Activated gamma-delta T cell treated with anti-CD3 and anti-CD28 coated beads, Interleukin-2, amount 50 U/mL, for 16 hours (primary cell): ENCODE data around the gene TTYH1.
"Not testable (repeated sequence)": the region's sequence is repeated elsewhere in the genome, so short reads cannot be mapped to it uniquely, and the experiment has no call there.

ENCODE experiments used
- DNase-seq: peaks from one replicate; pipeline ENCODE4 v3.0.0-alpha.2; 2020; ENCODE audit warnings: low read depth

TTYH1 gene

GRCh38 chr19:54461210-54461609, 45.9 kb downstream of the TTYH1 start:
- no peak for DNase-seq

- no peak for DNase-seq
Measured at GRCh38 chr19:54461613-54462012, 46.3 kb downstream of the TTYH1 start.

- DNase-seq, result no peak
Measured at GRCh38 chr19:54462047-54462654, 46.9 kb downstream of the TTYH1 start.

GRCh38 chr19:54462655-54463530, 47.6 kb downstream of the TTYH1 start:
- peak; percentile 36 for DNase-seq

- peak; percentile 84 for DNase-seq
Measured at GRCh38 chr19:54463531-54464043, 48.3 kb downstream of the TTYH1 start, which contains the start of gene LENG9. LENG9 (minus strand) TSS chr19:54463778; CDS start chr19:54463526, 252 bp downstream.

DNA sequence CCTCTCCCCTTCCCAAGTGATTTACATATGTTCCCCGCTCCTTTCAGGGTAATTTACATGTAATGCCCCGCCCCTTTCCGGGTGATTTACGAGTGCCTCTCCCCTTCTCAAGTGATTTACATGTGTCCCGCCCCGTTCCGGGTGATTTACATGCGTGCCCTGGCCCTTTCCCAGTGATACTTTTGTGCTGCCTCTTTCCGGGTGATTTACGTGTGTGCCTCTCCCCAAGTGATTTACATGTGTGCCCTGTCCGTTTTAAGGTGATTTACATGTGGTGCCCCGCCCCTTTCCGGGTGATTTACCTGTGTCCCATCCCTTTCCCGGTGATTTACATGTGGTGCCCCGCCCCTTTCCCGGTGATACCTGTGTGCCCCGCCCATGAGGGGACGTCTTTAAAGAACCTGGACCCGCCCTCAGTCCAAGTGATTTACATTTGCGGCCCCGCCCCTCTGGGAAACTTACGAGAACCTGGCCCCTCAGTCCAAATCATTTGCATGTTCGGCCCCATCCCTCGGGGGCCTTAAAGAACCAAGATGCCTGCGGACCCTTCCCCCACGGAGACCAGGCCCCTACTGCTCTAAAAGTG, 48.9 kb downstream of the TTYH1 start:
- peak; percentile 62 for DNase-seq

- peak; percentile 41 for DNase-seq
Measured at GRCh38 chr19:54464630-54465425, 49.6 kb downstream of the TTYH1 start.

DNA sequence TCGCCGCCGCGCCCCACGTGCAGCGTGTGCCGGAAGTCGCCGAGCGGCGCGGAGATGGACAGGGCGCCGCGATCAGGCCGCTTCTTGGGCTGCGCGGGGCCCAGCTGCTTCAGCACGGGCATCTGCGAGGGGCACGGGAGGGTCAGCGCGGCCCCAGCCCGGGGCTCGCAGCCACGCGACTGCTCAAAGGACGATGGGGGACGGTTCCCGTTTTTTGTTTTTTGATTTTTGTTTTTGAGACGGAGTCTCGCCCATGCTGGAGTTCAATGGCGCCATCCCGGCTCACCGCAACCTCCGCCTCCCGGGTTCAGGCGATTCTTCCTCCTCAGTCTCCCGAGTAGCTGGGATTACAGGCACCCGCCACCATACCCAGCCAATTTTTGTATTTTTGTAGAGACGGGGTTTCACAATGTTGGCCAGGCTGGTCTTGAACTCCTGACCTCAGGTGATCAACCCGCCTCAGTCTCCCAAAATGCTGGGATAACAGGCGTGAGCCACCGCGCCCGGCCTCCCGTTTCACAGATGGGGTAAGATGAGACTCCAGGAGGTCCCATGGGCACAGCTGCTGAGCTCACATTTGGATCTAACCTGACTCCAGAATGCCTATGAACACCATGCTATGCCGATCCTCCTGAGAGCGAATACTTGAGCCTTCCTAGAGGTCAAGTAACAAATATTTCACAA, 50.3 kb downstream of the TTYH1 start:
- DNase-seq, result no peak

DNA sequence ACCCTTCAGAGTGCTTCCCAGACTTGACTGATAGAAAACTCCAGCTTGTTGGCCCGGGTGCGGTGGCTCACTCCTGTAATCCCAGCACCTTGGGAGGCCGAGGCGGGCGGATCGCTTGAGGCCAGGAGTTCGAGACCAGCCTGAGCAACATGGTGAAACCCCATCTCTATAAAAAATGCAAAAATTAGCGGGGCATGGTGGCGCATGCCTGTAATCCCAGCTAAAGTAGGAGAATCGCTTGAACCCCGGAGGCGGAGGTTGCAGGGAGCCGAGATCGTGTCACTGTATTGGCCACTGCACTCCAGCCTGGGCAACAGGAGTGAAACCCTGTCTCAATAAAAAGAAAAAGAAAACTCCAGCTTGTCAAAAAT, 50.8 kb downstream of the TTYH1 start:
- not testable (repeated sequence) for DNase-seq

- no peak for DNase-seq
Measured at GRCh38 chr19:54469496-54469934, 54.3 kb downstream of the TTYH1 start.

DNA sequence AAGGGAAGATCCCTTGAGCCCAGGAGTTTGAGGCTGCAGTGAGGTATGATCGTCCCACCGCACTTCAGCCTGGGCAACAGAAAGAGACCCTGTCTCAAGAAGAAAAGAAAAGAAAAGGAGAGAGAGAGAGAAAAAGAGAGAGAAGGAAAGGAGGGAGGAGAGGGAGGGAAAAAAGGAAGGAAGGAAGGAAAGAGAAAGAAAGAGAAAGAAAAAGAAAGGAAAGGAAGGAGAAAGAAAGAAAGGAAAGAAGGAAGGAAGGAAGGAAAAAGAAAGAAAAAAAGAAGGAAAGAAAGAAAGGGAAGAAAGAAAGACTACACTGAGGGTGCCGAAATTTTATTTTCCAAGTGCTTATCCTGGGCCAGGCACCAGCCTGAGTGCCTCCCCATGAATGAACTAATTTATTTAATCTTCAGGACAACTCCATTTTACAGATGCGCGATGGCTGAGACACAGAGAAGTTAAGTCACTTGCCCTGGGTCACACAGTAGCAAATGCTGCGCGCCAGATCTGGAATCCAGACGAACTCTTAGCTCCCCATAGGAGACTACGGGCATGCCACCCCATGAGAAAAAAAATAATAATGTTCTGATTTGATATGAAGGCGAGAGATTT, 55.1 kb downstream of the TTYH1 start:
- no peak for DNase-seq

DNA sequence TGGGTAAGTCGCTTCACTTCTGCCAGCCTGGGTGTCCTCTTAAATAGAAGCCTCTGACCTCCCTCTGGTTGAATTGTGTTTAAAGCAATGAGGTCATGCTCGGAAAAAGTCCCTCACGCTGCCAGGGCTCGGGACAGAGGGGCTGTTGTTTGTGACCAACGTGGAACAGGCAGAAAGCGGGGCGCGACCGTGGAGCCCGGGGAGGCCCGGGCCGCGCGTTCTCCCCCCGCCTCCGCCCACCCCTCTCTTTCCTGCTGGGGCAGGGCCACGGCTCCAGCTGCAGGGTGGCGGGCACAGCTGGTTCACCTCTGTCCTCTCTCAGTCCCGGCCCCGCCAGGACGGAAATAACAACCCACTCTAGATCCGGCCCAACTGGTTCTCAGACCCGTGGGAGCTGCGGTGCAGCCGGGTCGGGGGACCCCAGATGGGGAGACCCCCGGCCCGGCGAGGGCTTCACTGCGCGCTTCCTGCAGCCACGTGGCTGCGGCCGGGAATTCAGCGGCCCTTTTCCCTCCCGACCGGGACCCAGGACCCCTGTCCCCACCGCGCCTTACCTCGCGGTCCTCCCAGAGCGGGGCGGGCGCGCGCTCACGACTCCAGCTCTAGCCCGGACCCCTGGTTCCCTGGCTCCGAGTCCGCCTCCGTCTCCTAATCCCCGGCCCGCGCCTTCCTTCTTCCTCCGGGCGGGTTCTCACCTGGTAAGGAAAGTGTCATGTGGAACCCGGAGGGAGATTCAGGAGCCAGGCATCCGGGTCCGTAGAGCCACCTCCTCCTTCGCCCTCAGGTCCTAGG, 55.9 kb downstream of the TTYH1 start:
- no peak for DNase-seq

DNA sequence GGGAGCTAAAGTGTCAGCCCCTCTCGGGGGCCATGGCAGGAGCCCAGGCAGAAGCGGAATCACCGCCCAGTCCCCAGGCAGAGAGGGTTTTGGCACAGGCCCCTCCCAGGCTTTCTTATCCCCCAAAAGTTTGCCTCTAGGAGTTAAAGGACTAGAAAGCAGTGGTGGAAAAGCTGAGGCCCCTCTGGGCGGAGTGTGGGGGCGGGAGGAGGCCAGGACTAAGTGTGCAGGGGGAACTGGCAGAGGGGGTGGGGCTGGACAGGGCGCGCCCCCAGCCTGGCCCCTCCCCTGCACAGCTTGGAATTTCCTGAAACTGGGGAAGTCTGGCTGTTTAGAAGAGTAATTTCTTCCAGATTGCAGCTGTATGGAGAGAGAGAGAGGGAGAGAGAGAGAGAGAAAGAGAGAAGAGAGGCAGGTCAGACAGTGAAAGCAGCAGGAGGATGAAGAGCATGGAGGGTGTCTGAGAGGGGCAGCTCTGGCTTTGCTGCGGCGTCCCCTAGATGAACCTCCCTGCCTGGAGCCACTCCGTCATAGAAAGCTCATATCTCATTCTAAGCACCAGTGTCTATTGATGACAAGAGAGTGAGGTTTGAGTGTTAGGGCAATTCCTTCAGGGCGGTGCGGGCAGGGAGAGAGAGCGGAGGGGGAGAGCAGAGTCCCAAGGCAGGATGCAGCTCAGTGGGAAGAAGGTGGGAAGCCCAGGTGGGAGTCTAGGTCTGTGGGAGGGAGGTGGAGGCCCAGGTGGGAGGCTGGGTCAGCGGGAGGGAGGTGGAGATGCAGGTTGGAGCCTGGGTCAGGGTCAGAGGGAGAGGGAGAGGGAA, 58.0 kb downstream of the TTYH1 start, which contains the start of gene CDC42EP5:
Gene CDC42EP5, minus strand, starts transcription at position 226 of the 821 bp plus-strand sequence. CDS start 7,749 bp downstream, outside the sequence.
- no peak for DNase-seq

DNA sequence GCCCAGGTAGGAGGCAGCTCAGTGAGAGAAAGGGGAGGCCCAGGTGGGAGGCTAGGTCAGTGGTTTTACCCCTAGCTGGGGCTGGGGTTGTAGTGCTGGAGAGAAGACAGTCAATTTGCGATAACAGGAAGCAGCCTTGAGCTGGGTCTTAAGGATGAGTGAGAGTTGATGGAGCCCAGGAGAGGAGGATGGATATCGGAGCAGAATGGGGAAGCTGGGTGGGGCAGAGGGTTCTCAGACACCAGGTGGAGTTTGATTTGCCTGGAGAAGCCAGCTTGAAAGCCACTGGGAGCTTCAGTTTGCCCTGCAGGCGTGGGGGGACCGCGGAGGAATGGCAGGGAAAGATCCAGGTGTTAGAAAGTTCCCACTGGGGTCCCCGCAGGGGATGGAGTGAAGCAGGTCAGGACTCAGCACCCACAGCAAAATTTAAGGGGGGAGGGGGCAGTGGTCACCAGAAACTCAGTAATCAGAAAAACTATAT, 58.7 kb downstream of the TTYH1 start:
- DNase-seq, result no peak

GRCh38 chr19:54475706-54476105, 60.4 kb downstream of the TTYH1 start:
- no peak for DNase-seq

DNA sequence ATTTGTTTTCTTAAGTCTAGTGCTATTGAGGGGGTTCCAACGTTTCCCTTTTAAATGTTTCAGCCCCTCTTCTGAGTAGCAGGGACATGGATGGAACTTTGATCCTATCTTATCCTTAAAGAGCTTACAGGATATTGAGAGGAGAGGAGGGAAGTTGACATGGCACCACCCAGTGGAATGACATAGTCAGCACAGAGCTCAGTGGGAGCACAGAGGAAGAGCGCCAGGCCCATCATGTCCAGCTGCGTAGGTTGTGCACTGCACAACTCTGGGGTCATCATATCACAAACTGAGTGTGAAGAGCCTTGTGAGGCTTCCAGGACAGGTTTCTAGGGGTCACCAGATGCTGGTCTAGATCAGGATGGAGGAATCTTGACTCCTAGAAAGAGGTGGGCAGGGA, 62.4 kb downstream of the TTYH1 start:
- no peak for DNase-seq

DNA sequence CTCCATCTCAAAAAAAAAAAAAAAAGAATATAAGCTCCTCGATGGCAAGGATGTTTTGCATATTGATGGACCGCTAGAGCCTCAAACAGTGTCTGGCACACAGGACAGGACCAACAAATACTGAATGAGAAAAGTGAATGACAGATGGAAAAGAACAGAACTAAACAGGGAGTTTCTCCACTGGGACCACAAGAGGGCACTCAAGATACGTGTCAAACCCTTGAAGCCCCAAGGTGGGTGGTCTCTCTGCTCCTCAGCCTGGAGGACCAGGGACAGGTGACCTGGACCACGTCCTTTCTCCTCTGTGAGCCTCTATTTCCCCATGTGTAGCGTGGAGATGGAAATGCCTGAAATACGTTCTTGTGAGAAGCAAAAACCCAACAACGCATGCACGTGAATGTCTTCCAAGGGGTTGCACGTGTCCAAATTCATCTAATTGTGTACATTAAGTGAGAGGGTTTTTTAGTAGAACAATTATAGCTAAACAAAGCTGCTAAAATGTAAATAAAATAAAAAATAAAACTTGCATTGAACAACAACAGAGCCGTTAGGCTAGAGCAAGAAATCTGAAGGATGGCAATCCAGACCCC, 63.5 kb downstream of the TTYH1 start:
- no peak for DNase-seq

GRCh38 chr19:54480051-54480450, 64.8 kb downstream of the TTYH1 start:
- DNase-seq, result no peak
